Type B pancreatic cell (in vitro differentiated cells): ENCODE data around the gene HGS. TPM values are rescaled to one million over a fixed set of nuclear protein-coding genes. Genes with fewer than 3 reads are reported as not detected.
A peak's percentile ranks its signal among the peaks of the same experiment; 100 is the strongest.

Experiments used
- DNase-seq: peaks from one replicate; pipeline ENCODE4 v3.0.0; 2021; ENCODE audit warnings: mixed read lengths; ENCODE audit not compliant: unreplicated experiment; ENCODE audit errors: extremely low spot score
- H3K27ac Mint-ChIP-seq: 2 replicates; pipeline ENCODE4 v1.8.0; 2021; ENCODE audit warnings: mild to moderate bottlenecking, mixed read lengths
- H3K27me3 Mint-ChIP-seq: 2 replicates; pipeline ENCODE4 v1.8.0; 2021; ENCODE audit warnings: mixed read lengths
- H3K36me3 Mint-ChIP-seq: 2 replicates; pipeline ENCODE4 v1.8.0; 2021; ENCODE audit warnings: mixed read lengths
- H3K4me1 Mint-ChIP-seq: one replicate; pipeline ENCODE4 v1.8.0; 2021; ENCODE audit warnings: mixed read lengths; ENCODE audit not compliant: unreplicated experiment
- H3K4me3 Mint-ChIP-seq: 2 replicates; pipeline ENCODE4 v1.8.0; 2021; ENCODE audit warnings: mild to moderate bottlenecking, mixed read lengths
- H3K9me3 Mint-ChIP-seq: 2 replicates; pipeline ENCODE4 v1.8.0; 2021; ENCODE audit warnings: mixed read lengths
- total RNA-seq: library from RNA; stranded (reverse); gene quantifications from 2 replicates; pipeline ENCODE4 v1.2.1, GENCODE V29; 2021; ENCODE audit warnings: low replicate concordance
- TF ChIP-seq, protein P1 (sequence below): fragments of 200-600 bp; sonication (generic); conservative IDR thresholded peaks from 2 replicates; pipeline ENCODE4 v1.5.0; 2021; ENCODE audit warnings: antibody characterized with exemption, mild to moderate bottlenecking

The HGS gene
- total RNA-seq, 1 donor from 2014 or later: 115 TPM

- no peaks in the 10 kb centered on the region for H3K9me3 Mint-ChIP-seq
- TF ChIP-seq, protein P1, sequence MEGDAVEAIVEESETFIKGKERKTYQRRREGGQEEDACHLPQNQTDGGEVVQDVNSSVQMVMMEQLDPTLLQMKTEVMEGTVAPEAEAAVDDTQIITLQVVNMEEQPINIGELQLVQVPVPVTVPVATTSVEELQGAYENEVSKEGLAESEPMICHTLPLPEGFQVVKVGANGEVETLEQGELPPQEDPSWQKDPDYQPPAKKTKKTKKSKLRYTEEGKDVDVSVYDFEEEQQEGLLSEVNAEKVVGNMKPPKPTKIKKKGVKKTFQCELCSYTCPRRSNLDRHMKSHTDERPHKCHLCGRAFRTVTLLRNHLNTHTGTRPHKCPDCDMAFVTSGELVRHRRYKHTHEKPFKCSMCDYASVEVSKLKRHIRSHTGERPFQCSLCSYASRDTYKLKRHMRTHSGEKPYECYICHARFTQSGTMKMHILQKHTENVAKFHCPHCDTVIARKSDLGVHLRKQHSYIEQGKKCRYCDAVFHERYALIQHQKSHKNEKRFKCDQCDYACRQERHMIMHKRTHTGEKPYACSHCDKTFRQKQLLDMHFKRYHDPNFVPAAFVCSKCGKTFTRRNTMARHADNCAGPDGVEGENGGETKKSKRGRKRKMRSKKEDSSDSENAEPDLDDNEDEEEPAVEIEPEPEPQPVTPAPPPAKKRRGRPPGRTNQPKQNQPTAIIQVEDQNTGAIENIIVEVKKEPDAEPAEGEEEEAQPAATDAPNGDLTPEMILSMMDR: no peak
- H3K27me3 Mint-ChIP-seq: peaks cover 3% of the 10 kb centered on the region
- DNase-seq: peak; percentile 68
- no peak overlapping the region for H3K4me3 Mint-ChIP-seq
- H3K36me3 Mint-ChIP-seq: no peaks in the 10 kb centered on the region
- H3K27ac Mint-ChIP-seq: no peak overlapping the region
- peaks cover 8% of the 10 kb centered on the region for H3K4me1 Mint-ChIP-seq
These were observed 36.7 kb downstream of the HGS start for GRCh38 chr17:81720267-81721071.

DNA sequence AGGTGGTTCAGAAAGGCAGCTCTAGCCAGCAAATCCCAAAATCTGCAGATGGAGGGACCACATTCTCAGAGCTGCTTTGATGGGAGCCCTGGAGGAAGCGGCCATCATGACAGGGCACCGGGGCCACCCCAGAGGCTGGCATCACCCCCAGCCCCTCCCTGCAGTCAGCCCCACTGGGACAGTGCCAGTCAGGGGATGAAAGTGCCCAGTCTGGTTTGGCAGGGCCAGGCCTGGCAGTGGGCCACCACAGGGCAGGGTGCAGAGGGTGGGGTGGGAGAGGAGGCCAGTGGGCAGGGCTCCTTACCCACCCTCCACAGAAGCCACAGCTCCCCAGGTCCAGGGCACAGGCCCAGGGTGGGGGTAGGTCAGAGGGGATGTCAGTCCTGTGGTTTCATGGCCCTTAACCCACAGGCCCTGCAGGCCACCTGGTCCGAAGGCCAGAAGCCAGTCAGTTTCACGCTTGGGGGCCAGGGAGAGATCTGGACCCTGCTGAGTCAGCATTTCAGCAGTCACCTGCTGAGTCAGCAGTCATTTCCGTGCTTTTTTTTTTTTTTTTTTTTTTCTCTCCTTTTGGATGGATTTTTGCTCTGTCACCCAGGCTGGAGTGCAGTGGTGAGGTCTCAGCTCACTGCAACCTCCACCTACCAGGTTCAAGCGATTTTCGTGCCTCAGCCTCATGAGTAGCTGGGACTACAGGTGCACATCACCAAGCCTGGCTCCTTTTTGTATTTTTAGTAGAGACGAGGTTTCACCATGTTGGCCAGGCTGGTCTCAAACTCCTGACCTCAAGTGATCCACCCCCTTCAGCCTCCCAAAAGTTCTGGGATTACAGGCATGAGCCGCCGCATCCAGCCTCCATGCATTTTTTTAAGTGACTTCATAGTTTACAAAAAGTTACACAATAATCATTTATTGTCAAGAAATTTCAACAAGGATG is 38.6 kb downstream of the HGS start:
- Mint-ChIP-seq H3K27me3 (peaks cover 3% of the 10 kb centered on the region), H3K9me3 (no peaks in the 10 kb centered on the region), H3K4me1 (peaks cover 8% of the 10 kb centered on the region), H3K4me3 (no peak overlapping the region), H3K36me3 (no peaks in the 10 kb centered on the region), H3K27ac (no peak overlapping the region)
- TF ChIP-seq, protein P1: no peak
- no peak for DNase-seq

DNA sequence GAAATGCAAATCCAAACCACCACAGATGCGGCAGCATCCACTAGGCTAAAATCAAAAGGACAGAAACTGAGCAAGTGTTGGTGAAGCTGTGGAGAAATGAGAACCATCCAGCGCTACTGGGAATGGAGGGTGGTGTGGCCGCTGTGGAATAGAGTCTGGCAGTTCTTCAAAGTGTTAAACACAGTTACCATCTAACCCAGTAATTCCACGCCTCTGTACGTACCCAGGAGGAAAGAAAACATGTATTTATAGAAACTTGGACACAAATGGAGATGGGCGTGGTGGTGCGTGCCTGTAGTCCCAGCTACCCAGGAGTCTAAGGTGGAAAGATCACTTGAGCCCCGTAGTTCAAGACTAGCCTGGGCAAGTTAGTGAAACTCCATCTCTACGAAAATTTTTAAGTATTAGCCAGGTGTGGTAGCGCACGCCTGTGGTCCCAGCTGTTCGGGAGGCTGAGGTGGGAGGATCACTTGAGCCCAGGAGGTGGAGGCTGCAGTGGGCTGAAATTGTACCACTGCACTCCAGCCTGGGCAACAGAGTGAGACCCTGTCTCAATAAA is 39.9 kb downstream of the HGS start:
- Mint-ChIP-seq H3K27ac (peak overlapping the region; percentile 80), H3K27me3 (peaks cover 3% of the 10 kb centered on the region), H3K4me3 (no peak overlapping the region), H3K9me3 (no peaks in the 10 kb centered on the region), H3K4me1 (peaks cover 8% of the 10 kb centered on the region), H3K36me3 (no peaks in the 10 kb centered on the region)
- TF ChIP-seq, protein P1: no peak
- DNase-seq: no peak

DNA sequence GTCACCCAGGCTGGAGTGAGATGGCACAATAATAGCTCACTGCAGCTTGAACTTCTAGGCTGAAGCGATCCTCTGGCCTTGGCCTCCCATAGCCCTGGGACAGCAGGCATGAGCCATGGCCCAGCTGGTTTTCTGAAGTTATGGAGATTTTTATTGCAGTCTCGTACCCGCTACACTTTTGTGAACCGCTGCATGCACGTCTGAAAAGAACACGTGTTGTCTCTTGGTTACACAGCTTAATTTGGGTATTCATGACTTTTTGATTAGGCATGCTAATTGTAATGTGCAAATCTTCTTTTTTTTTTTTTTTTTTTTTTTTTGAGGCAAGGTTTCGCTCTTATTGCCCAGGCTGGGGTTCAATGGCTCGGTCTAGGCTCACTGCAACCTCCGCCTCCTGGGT is 41.6 kb downstream of the HGS start:
- DNase-seq: no peak
- H3K9me3 Mint-ChIP-seq: no peaks in the 10 kb centered on the region
- no peaks in the 10 kb centered on the region for H3K36me3 Mint-ChIP-seq
- H3K4me3 Mint-ChIP-seq: no peak overlapping the region
- TF ChIP-seq, protein P1: no peak
- H3K27me3 Mint-ChIP-seq: peaks cover 3% of the 10 kb centered on the region
- H3K4me1 Mint-ChIP-seq: peaks cover 8% of the 10 kb centered on the region
- H3K27ac Mint-ChIP-seq: no peak overlapping the region

DNA sequence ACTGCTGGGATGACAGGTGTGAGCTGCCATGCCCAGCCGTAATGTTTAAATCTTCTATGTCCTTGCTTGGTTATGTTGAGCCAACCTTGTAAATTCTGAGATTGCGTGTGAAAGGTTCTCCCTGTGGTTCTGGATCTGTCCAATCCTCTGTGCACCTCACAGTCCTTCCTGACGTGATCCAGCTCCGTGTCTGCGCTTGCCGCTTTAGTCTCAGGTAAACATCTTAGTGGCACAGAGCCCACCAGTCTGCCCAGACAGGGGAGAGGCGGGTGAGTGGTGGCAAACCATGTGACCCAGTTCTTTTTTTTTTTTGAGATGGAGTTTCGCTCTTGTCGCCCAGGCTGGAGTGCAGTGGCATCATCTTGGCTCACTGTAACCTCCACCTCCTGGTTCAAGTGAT is 42.2 kb downstream of the HGS start:
- Mint-ChIP-seq H3K4me3 (no peak overlapping the region), H3K9me3 (no peaks in the 10 kb centered on the region), H3K4me1 (peaks cover 9% of the 10 kb centered on the region), H3K27me3 (peaks cover 3% of the 10 kb centered on the region), H3K27ac (no peak overlapping the region), H3K36me3 (no peaks in the 10 kb centered on the region)
- DNase-seq: no peak
- TF ChIP-seq, protein P1: no peak
